Activated CD4-positive, alpha-beta T cell treated with anti-CD3 and anti-CD28 coated beads, Interleukin-2, amount 10 ng/mL, durations not matched to agents 7 days and 5 days (primary cell): Measurements from ENCODE around the gene PXYLP1. TPM values are rescaled to one million over a fixed set of nuclear protein-coding genes. Genes with fewer than 3 reads are reported as not detected.

Experiments used
- CTCF ChIA-PET: fragments of 350-600 bp; sonication (Branson Sonifier 250); formaldehyde crosslinking; loops from one replicate; lab custom pipeline; 2021; ENCODE audit warnings: antibody characterized with exemption; lab: Charles Lee
- POLR2A ChIA-PET: fragments of 350-600 bp; sonication (Branson Sonifier 250); formaldehyde crosslinking; loops from one replicate; lab custom pipeline; 2021; ENCODE audit warnings: antibody characterized with exemption; lab: Charles Lee
- DNase-seq: peaks from one replicate; pipeline ENCODE4 v3.0.0-alpha.2; 2020
- H3K27ac Mint-ChIP-seq: one replicate; pipeline ENCODE4 v1.8.0; 2021; ENCODE audit warnings: mild to moderate bottlenecking, moderate library complexity, mixed read lengths
- H3K27me3 Mint-ChIP-seq: one replicate; pipeline ENCODE4 v1.8.0; 2021; ENCODE audit warnings: mixed read lengths
- H3K36me3 Mint-ChIP-seq: one replicate; pipeline ENCODE4 v1.8.0; 2021; ENCODE audit warnings: low read depth, mixed read lengths
- H3K4me1 Mint-ChIP-seq: one replicate; pipeline ENCODE4 v1.8.0; 2021; ENCODE audit warnings: mixed read lengths
- H3K4me3 Mint-ChIP-seq: one replicate; pipeline ENCODE4 v1.8.0; 2021; ENCODE audit warnings: mild to moderate bottlenecking, moderate library complexity, mixed read lengths
- H3K9me3 Mint-ChIP-seq: one replicate; pipeline ENCODE4 v1.8.0; 2021; ENCODE audit warnings: mixed read lengths
- total RNA-seq, 2 experiments: library from RNA; stranded (reverse); gene quantifications; one replicate each; pipeline ENCODE4 v1.2.3, GENCODE V29; 2021

PXYLP1 gene
- total RNA-seq, 2 experiments from 2014 or later: 11.9 to 12.1 TPM

DNA sequence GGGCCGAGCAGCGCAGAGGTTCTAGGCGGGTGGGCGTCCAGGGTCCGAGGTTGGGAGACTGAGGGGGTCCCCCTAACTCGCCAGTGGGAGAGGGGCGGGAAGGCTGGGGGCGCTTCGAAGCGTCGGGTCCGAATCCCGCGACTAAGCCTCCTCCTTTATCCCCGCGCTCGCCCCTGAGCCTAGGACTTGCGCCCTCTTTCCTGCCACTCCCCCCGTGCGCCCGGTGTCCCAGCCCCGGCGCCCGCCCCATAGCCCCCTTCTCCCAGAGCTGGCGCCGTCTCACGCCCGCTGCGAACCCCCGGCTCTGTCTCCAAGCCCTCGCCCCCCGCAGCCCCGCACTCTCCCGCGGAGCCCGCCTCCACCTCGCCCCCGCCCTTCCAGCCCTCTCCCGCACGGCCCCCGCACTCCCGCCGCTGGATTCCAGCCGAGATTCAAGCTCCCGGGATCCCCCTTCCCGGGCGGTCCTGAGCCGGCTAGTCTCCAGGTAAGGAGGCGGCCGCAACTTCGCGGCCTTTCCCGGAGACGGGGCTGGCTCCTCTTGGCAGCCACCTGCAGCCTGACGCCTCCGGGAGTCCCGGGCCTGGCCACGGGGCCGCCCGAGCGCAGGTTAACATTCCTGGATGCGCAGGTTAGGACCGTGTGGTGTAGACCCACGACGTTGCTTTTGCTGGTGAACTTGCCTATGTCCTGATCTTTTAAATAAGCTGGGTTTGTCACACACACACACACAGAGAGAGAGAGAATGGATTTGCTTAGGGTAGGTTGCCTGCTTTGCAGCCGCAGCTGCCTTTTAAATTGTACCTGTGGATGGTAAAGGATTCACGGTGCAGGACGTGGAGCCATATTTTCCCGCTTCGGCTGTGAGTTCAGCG is 563 bp downstream of the PXYLP1 start:
- Mint-ChIP-seq H3K36me3 (peaks cover 17% of the 10 kb centered on the region), H3K27me3 (peaks cover 2% of the 10 kb centered on the region), H3K4me3 (peak overlapping the region; percentile 66), H3K4me1 (peaks cover 63% of the 10 kb centered on the region), H3K27ac (peak overlapping the region; percentile 70), H3K9me3 (no peaks in the 10 kb centered on the region)
- ChIA-PET CTCF (interaction anchor here (0.5 to 4.6 kb wide), 41 partner anchors 9 to 645 kb away, joined by 3 to 50 read pairs (median 4); partner anchors contain the start of gene ATP1B3), POLR2A (interaction anchor here (0.6 to 1.9 kb wide), 6 partner anchors 11 to 80 kb away, joined by 3 to 7 read pairs (median 4); no protein-coding TSS in a partner anchor)
- peak; percentile 23 for DNase-seq

DNA sequence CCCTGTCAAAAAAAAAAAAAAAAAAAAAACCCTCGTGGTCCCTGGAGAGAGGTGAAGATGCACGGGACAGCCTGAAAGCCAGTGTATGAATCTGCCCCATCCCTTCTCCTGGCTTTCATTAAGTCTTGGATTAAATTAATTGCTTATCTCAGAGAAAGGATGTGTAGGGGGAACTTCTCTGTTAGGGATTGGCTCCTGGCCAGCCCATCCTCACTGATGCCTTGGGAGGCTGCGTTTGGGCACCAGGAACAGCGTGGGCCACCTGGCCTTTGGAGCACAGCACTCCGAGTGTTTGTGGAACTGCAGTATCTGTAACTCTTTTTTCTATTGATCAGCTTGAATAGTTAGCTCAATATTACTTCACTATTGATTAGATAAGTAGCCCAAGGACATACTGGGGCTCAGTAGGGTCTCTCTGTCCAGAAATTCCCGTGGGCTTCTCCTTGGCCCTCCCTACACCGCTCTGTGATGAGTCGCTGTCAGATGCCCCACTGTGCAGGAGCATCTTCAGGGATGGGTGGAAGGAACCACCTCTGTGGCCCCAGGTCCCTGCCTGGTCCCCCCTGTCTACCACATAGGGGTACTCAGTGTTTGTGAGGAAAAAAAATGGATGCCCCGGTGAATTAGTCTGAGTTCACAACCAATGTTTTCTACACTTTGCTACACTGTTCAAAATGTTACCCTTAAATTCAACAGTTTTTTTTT is 2.0 kb downstream of the PXYLP1 start:
- peaks cover 76% of the 10 kb centered on the region for H3K4me1 Mint-ChIP-seq
- H3K27ac Mint-ChIP-seq: no peak overlapping the region
- H3K9me3 Mint-ChIP-seq: peaks cover 1% of the 10 kb centered on the region
- H3K27me3 Mint-ChIP-seq: peaks cover 2% of the 10 kb centered on the region
- DNase-seq: no peak
- peaks cover 22% of the 10 kb centered on the region for H3K36me3 Mint-ChIP-seq
- H3K4me3 Mint-ChIP-seq: peak overlapping the region; percentile 66
- ChIA-PET CTCF (interaction anchor here (1.0 to 4.6 kb wide), 6 partner anchors 8 to 207 kb away, joined by 5 to 50 read pairs (median 32); no protein-coding TSS in a partner anchor), POLR2A (no interaction called here)

DNA sequence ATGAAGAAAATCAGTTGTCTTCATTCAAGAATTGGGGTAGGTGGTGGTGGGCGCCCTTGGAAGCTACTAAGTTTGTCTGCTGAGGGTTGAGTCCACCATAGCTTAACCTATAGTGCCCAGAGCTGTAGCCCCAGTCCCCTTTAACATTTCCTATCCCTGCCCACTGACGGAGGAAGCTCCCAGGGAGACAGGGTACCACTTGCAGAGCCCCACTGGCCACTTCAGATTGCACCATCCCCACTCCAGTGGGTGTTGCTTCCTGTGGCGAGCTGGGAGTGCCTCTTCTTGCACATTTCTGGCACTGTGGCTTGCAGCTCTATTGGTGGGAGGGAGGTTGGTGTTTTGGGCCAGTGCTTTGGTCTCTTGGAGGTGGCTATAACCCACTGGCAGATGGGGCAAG is 2.7 kb downstream of the PXYLP1 start:
- ChIA-PET POLR2A (no interaction called here), CTCF (interaction anchor here (1.0 to 4.6 kb wide), 4 partner anchors 12 to 206 kb away, joined by 5 to 50 read pairs (median 20); no protein-coding TSS in a partner anchor)
- no peak overlapping the region for H3K27ac Mint-ChIP-seq
- peaks cover 28% of the 10 kb centered on the region for H3K36me3 Mint-ChIP-seq
- peaks cover 2% of the 10 kb centered on the region for H3K9me3 Mint-ChIP-seq
- DNase-seq: no peak
- no peak overlapping the region for H3K4me3 Mint-ChIP-seq
- H3K4me1 Mint-ChIP-seq: peaks cover 82% of the 10 kb centered on the region
- H3K27me3 Mint-ChIP-seq: peaks cover 2% of the 10 kb centered on the region

DNA sequence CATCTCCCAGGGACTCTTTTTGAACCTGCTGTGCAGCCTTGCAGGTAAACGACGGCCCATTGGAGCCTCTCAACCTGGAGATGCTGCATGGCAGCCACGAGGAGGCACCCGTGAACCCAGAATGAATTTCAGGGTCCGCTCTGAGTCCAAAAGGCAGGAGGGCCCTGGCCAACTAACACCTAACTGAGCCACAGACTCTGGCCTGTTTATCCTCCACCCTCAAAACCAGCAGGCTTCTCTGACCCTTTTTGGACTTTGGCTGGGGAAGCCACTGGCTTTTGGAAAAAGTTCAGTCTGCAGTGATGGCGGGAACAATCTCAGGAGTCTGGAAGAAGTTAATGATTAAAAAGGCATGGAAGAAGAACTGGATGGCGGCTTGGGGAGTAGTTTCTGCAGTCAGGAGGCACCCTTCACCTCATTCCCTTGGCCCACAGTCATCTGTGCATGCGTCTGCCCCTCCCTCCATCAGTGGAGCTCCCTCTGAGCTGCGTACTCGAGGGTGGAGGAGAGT is 4.1 kb downstream of the PXYLP1 start:
- no peak for DNase-seq
- Mint-ChIP-seq H3K27ac (no peak overlapping the region), H3K36me3 (peaks cover 29% of the 10 kb centered on the region), H3K9me3 (peaks cover 2% of the 10 kb centered on the region), H3K4me1 (peaks cover 81% of the 10 kb centered on the region), H3K4me3 (no peak overlapping the region), H3K27me3 (peaks cover 2% of the 10 kb centered on the region)
- ChIA-PET POLR2A (no interaction called here), CTCF (interaction anchor here (0.9 to 1.5 kb wide), 5 partner anchors 9 to 31 kb away, joined by 3 to 5 read pairs (median 3); no protein-coding TSS in a partner anchor)

DNA sequence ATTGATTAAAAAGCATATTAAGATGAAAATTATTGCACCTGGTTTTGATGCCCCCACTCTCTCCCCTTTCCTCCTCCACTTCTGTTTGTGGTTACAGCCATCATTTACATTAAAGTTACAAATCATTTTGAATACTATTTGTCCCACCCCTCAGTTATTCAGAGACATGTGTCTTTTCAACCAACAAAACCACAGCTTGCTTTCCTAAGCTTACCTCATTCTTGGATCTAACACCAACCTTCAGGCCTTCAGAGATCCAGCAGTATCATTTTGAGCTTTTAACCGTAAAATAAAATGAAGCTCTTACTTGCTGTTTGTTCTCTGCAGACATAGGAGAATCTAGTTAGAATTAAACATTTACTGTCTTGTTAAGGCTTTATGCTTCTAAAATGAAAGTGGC is 4.7 kb downstream of the PXYLP1 start:
- ChIA-PET CTCF (interaction anchor here (0.9 to 1.5 kb wide), 5 partner anchors 9 to 31 kb away, joined by 3 to 5 read pairs (median 3); no protein-coding TSS in a partner anchor), POLR2A (no interaction called here)
- H3K4me3 Mint-ChIP-seq: no peak overlapping the region
- H3K27me3 Mint-ChIP-seq: peaks cover 2% of the 10 kb centered on the region
- peaks cover 31% of the 10 kb centered on the region for H3K36me3 Mint-ChIP-seq
- H3K27ac Mint-ChIP-seq: no peak overlapping the region
- peaks cover 2% of the 10 kb centered on the region for H3K9me3 Mint-ChIP-seq
- H3K4me1 Mint-ChIP-seq: peaks cover 80% of the 10 kb centered on the region
- DNase-seq: no peak

DNA sequence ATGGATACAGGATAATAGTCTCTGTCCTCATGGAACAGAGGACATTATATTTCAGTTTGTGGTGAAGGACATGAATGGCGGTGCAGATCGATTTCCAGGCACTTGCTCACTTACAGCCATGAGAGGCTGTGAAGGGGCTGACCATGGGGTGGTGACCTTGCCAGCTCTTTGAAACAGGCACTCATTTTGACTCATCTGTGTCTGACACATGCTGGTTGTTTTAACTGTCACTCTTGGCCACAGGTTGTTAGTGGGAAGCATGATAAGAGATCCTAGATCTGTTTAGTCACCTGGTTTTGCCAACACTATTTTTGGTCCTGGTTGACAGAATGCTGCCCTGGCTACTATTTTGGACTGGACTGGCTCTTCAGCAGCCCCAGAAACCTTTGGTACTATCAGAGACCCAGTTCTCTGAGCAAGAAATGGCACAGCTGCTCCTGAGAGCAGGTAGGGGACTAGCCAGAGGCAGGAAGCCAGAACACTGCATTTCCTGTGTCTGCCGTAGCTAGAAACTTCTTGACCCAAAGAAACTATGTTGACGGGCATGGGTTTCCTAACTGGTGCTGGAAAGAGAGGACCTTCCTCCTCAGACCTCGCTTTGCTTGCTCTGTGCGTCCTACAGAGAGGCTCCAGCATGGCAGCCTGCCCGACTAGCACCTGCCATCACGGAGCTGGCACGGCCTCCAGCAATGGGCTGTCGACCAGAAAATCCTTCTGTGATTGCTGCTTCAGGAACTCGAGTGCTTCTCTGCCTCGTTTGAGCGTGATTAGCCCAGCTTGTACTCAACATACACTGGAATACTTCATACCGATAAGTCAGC is 6.3 kb downstream of the PXYLP1 start:
- peaks cover 37% of the 10 kb centered on the region for H3K36me3 Mint-ChIP-seq
- peak; percentile 23 for DNase-seq
- peaks cover 7% of the 10 kb centered on the region for H3K9me3 Mint-ChIP-seq
- peaks cover 82% of the 10 kb centered on the region for H3K4me1 Mint-ChIP-seq
- CTCF ChIA-PET: interaction anchor here (0.8 to 1.7 kb wide), 11 partner anchors 8 to 238 kb away, joined by 3 to 6 read pairs (median 4); no protein-coding TSS in a partner anchor
- POLR2A ChIA-PET: interaction anchor here (1.4 kb wide), 1 partner anchor 29 kb away, joined by 4 read pairs; no protein-coding TSS in a partner anchor
- no peaks in the 10 kb centered on the region for H3K27me3 Mint-ChIP-seq
- H3K27ac Mint-ChIP-seq: peak overlapping the region; percentile 87
- peak overlapping the region; percentile 32 for H3K4me3 Mint-ChIP-seq

DNA sequence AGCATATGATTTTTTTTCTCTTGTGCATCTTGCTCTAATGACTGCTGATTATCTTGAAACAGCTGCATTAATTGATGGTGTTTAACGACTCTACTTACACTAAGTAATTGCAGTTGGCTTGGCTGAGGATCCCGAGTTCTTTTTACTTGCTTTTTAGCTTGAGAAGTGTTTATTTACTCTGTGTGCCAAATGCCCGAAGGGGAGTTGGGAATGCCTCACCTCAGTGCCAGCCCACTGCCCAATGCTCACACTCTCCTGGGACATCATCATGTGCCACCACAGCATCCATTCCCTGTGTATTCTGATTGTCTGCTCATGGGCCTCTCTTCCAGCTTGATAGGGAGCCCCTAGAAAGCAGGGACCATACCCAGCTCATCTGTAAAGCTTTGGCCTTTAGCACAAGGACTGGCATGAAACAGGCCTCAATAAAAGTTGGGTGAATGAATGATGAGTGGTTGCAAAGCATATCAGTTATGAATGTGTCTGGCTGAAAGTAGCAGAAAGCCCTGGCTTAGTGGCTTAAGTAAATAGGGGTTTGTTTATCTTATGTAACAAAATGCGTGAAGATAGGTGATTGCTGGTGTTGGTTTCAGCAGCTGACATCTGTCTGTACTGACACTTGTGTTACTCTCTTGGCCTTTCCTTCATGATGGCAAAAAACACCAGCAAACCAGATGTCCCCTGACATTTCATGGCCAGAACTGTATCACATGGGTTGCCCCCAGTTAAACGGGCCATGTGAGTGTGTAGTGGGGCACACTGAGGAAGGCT is 8.1 kb downstream of the PXYLP1 start:
- ChIA-PET CTCF (interaction anchor here (0.6 to 4.5 kb wide), 3 partner anchors 8 to 145 kb away, joined by 3 to 26 read pairs (median 3); partner anchors contain the start of gene PXYLP1), POLR2A (interaction anchor here (1.4 kb wide), 1 partner anchor 28 kb away, joined by 4 read pairs; no protein-coding TSS in a partner anchor)
- Mint-ChIP-seq H3K27me3 (no peaks in the 10 kb centered on the region), H3K36me3 (peaks cover 42% of the 10 kb centered on the region), H3K4me1 (peaks cover 75% of the 10 kb centered on the region), H3K9me3 (peaks cover 8% of the 10 kb centered on the region), H3K27ac (no peak overlapping the region), H3K4me3 (no peak overlapping the region)
- DNase-seq: no peak

DNA sequence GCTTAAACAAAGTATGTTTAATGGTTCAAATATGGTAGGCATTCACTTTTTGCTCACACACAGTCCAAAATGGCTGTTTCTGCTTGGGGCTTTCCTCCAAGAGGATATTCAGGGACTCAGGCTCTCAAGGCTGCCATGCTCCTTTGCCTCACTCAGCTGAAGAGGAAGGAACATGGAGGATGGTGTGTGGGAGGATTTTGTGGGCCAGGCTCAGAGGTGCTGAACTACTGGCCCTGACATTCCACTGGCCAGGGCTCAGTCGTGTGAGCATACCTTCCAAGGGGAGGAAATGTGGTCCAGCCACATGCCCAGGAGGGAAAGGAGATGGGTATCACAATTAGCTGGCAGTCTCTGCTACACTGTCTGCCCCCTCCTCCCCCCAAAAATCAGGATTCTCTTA is 8.7 kb downstream of the PXYLP1 start:
- CTCF ChIA-PET: interaction anchor here (1.4 to 4.5 kb wide), 2 partner anchors 8 to 17 kb away, joined by 3 to 26 read pairs; partner anchors contain the start of gene PXYLP1
- H3K4me1 Mint-ChIP-seq: peaks cover 69% of the 10 kb centered on the region
- POLR2A ChIA-PET: no interaction called here

DNA sequence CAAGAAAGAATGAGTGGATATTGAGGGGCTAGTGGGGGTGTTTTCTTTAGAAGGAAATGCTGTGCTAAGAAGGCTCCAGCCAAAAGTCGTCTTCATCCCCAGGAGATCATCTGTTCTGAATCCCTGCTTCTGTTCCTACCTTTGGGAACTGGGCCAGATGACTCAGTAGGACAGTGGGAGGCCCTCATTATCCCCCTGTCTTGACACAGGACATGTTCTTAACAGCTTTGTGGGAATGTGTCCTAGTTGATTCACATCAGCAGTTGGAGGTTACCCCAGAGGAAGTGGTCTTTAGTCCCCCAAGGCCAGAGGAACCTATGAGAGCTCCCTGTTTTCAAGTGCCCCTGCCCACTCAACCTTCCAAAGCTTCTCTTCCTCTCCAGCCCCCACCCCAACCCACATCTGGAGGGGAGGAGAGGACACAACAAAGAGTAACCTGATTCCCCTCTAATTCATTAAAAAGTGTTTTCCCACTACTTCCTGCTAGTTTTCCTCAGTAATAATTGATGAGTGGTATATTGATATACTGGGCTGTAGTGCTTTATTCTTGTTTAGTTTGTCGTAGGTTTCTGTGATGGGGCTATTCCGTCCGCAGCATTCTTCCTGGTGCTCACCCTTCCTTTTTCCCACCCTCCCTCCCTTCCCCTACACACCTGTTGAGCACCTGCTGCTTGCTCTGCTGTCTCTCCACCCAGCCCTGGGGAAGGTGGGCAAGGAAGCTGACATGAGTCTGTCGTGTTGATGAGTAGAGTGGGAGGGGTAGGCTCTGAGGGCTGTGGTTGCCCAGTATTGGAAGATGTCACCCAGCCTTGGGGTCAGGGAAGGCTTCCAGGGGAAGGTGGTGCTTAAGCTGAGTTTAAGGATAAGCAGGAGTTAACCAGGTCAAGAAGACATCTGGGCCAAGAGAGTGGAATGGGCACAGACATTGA is 9.3 kb downstream of the PXYLP1 start:
- CTCF ChIA-PET: interaction anchor here (1.4 to 4.5 kb wide), 2 partner anchors 9 to 16 kb away, joined by 3 to 26 read pairs; partner anchors contain the start of gene PXYLP1

More for the DNA sequence above, 8.7 kb downstream of the PXYLP1 start:
- Mint-ChIP-seq H3K9me3 (peaks cover 8% of the 10 kb centered on the region), H3K36me3 (peaks cover 37% of the 10 kb centered on the region), H3K27ac (no peak overlapping the region), H3K27me3 (no peaks in the 10 kb centered on the region), H3K4me3 (no peak overlapping the region)
- no peak for DNase-seq

More for the DNA sequence above, 9.3 kb downstream of the PXYLP1 start:
- Mint-ChIP-seq H3K27ac (no peak overlapping the region), H3K36me3 (peaks cover 38% of the 10 kb centered on the region), H3K4me1 (peaks cover 64% of the 10 kb centered on the region), H3K4me3 (no peak overlapping the region), H3K27me3 (no peaks in the 10 kb centered on the region), H3K9me3 (peaks cover 8% of the 10 kb centered on the region)
- no peak for DNase-seq
- POLR2A ChIA-PET: interaction anchor here (0.5 kb wide), 1 partner anchor 66 kb away, joined by 4 read pairs; no protein-coding TSS in a partner anchor
